Measurements from ENCODE around the gene HIPK1. TPM values are rescaled to one million over a fixed set of nuclear protein-coding genes. Genes with fewer than 3 reads are reported as not detected.

HIPK1 gene
- total RNA-seq, 2 donors from 2014 or later: 50.1 to 58.1 TPM

GRCh38 chr1:113899111-113899510 lies 30.0 kb upstream of the HIPK1 start:
- DNase-seq (ENCODE audit: low spot score): no peak

GRCh38 chr1:113901191-113901590 lies 27.9 kb upstream of the HIPK1 start:
- no peak overlapping the region for H3K4me3 ChIP-seq
- DNase-seq (ENCODE audit: low spot score): no peak
- H3K36me3 ChIP-seq: peaks cover 38% of the 10 kb centered on the region
- H3K4me1 ChIP-seq: peaks cover 0 to 20% of the 10 kb centered on the region in 2 donors
- TF ChIP-seq CTCF (IDR thresholded peaks at IDR 0.05): no peak
- H3K27me3 ChIP-seq: no peaks in the 10 kb centered on the region
- H3K9me3 ChIP-seq: no peaks in the 10 kb centered on the region
- no peak overlapping the region for H3K27ac ChIP-seq

More at GRCh38 chr1:113899111-113899510, 30.0 kb upstream of the HIPK1 start:
- no peak overlapping the region for H3K4me3 ChIP-seq
- H3K27ac ChIP-seq: no peak overlapping the region
- H3K36me3 ChIP-seq: peaks cover 54% of the 10 kb centered on the region
- H3K27me3 ChIP-seq: no peaks in the 10 kb centered on the region
- no peaks in the 10 kb centered on the region for H3K9me3 ChIP-seq
- no peak for TF ChIP-seq CTCF (IDR thresholded peaks at IDR 0.05)
- peaks cover 0 to 10% of the 10 kb centered on the region in 2 donors for H3K4me1 ChIP-seq

GRCh38 chr1:113903501-113904292 lies 25.4 kb upstream of the HIPK1 start:
- H3K27me3 ChIP-seq: no peaks in the 10 kb centered on the region
- no peak for DNase-seq (ENCODE audit: low spot score)
- peaks cover 23% of the 10 kb centered on the region for H3K36me3 ChIP-seq
- H3K4me1 ChIP-seq: peaks cover 0 to 21% of the 10 kb centered on the region in 2 donors
- H3K9me3 ChIP-seq: no peaks in the 10 kb centered on the region
- no peak for TF ChIP-seq CTCF (IDR thresholded peaks at IDR 0.05)
- H3K27ac ChIP-seq: peak overlapping the region; percentile 91 to 94
- peak overlapping the region; percentile 72 to 74 for H3K4me3 ChIP-seq

GRCh38 chr1:113904293-113904673 lies 24.8 kb upstream of the HIPK1 start:
- Histone ChIP-seq H3K27me3 (no peaks in the 10 kb centered on the region), H3K27ac (peak overlapping the region; percentile 91 to 94), H3K9me3 (no peaks in the 10 kb centered on the region), H3K4me3 (peak overlapping the region; percentile 72 to 74), H3K36me3 (peaks cover 28% of the 10 kb centered on the region), H3K4me1 (peaks cover 0 to 21% of the 10 kb centered on the region in 2 donors)
- no peak for DNase-seq (ENCODE audit: low spot score)
- no peak for TF ChIP-seq CTCF (IDR thresholded peaks at IDR 0.05)

GRCh38 chr1:113904674-113905434 lies 24.3 kb upstream of the HIPK1 start, which contains the start of the genes AP4B1 and DCLRE1B:
Gene AP4B1, minus strand, starts transcription at chr1:113904799. Its CDS starts 82 bp downstream, at chr1:113904717.
Gene DCLRE1B, plus strand, starts transcription at chr1:113905326. Its CDS starts 261 bp downstream, at chr1:113905587.
- TF ChIP-seq CTCF (IDR thresholded peaks at IDR 0.05): peak; percentile 22 to 86
- peak; percentile 98 for DNase-seq (ENCODE audit: low spot score)
- Histone ChIP-seq H3K27ac (peak within 1 kb of the TSS; percentile 91 to 94), H3K36me3 (peaks cover 25% of the 10 kb centered on the region), H3K4me1 (peaks cover 0 to 21% of the 10 kb centered on the region in 2 donors), H3K27me3 (no peaks in the 10 kb centered on the region), H3K4me3 (peak within 1 kb of the TSS; percentile 72 to 74), H3K9me3 (no peaks in the 10 kb centered on the region)

Measured in right atrium auricular region (tissue), 2 donors.